GM12878 (cell line): ENCODE measurements around the gene TEX44. TPM values are rescaled to one million over a fixed set of nuclear protein-coding genes. Genes with fewer than 3 reads are reported as not detected.

Source experiments
- ATAC-seq: fragments of 200-7000 bp; cut with Tn5 transposase; 3 replicates; pipeline ENCODE4 v1.9.1; 2020; ENCODE audit warnings: mild to moderate bottlenecking, moderate library complexity
- BruUV-seq: library from RNA; stranded (reverse); fragments of 400-500 nt; replicated peaks from 2 replicates; lab custom pipeline; 2021; lab: Mats Ljungman, UMichigan
- CTCF ChIA-PET: fragments of 300-600 bp; sonication (Branson Sonifier 250); formaldehyde crosslinking; extraction: SDS; loops from one replicate; lab custom pipeline; 2021; ENCODE audit warnings: inconsistent platforms; lab: Yijun Ruan, JAX
- POLR2A ChIA-PET: fragments of 350-600 bp; formaldehyde crosslinking; extraction: SDS; loops from one replicate; lab custom pipeline; 2021; ENCODE audit warnings: inconsistent platforms; lab: Charles Lee
- RAD21 ChIA-PET: fragments of 300-600 bp; sonication (Branson Sonifier 250); formaldehyde crosslinking; loops from one replicate; lab custom pipeline; 2023; ENCODE audit warnings: antibody characterized with exemption; ENCODE audit not compliant: unreplicated experiment; lab: Charles Lee
- SMC1A ChIA-PET: fragments of 300-600 bp; sonication (Branson Sonifier 250); formaldehyde crosslinking; loops from one replicate; lab custom pipeline; 2023; ENCODE audit not compliant: unreplicated experiment, uncharacterized antibody; lab: Charles Lee
- DNase-seq: peaks from one replicate; pipeline ENCODE4 v3.0.0-alpha.2; 2011; ENCODE audit warnings: low read depth, low spot score
- FAIRE-seq: peaks from 3 replicates; lab custom pipeline; 2011; peaks lifted over from hg19 to GRCh38; lab: Jason Lieb, UNC
- H2AFZ ChIP-seq: 2 replicates; pipeline ENCODE4 v1.6.0; 2011; ENCODE audit warnings: low read depth, low read length, control low read depth; ENCODE audit not compliant: control insufficient read depth
- H3K27ac ChIP-seq: 2 replicates; pipeline ENCODE4 v1.5.1; 2011; ENCODE audit warnings: control low read depth; ENCODE audit not compliant: control insufficient read depth, insufficient read depth
- H3K27me3 ChIP-seq, 2 experiments: replicated peaks in 1 of 2; 2 replicates each; pipeline versions ENCODE4 v1.6.0 to v1.6.1; 2011; ENCODE audit warnings: low read length in 1 of 2; ENCODE audit not compliant: control insufficient read depth in 2 of 2, insufficient read depth in 2 of 2
- H3K36me3 ChIP-seq, 2 experiments: 2 replicates each; pipeline ENCODE4 v1.5.1; 2011; ENCODE audit warnings: low read length in 1 of 2; ENCODE audit not compliant: control insufficient read depth in 2 of 2, insufficient read depth in 2 of 2
- H3K4me1 ChIP-seq: 2 replicates; pipeline ENCODE4 v1.6.1; 2011; ENCODE audit warnings: mild to moderate bottlenecking, low read length, moderate library complexity, mixed read lengths; ENCODE audit not compliant: control insufficient read depth, insufficient read depth
- H3K4me2 ChIP-seq: 2 replicates; pipeline ENCODE4 v1.6.0; 2011; ENCODE audit warnings: control low read depth; ENCODE audit not compliant: control insufficient read depth, insufficient read depth
- H3K4me3 ChIP-seq: fragments of 200-600 bp; sonication (generic); 2 replicates; pipeline ENCODE4 v1.5.1; 2016
- H3K79me2 ChIP-seq: 2 replicates; pipeline ENCODE4 v1.6.0; 2011; ENCODE audit warnings: low read length; ENCODE audit not compliant: control insufficient read depth, insufficient read depth
- H3K9ac ChIP-seq: 2 replicates; pipeline ENCODE4 v1.8.0; 2011; ENCODE audit warnings: low read length, control low read depth, mixed read lengths; ENCODE audit not compliant: control insufficient read depth, insufficient read depth
- H3K9me3 ChIP-seq: replicated peaks from 3 replicates; pipeline ENCODE4 v1.5.1; 2011; ENCODE audit warnings: mild to moderate bottlenecking, low read length; ENCODE audit not compliant: control insufficient read depth, insufficient read depth
- H4K20me1 ChIP-seq: 2 replicates; pipeline ENCODE4 v1.6.0; 2011; ENCODE audit not compliant: control insufficient read depth, insufficient read depth
- CEBPB ChIP-seq, 2 experiments: fragments of 150-350 bp in 1 of 2; IDR thresholded peaks; 2 replicates each; pipeline ENCODE4 v1.6.1; 2012 to 2014; ENCODE audit warnings: low read depth in 2 of 2, low read length in 2 of 2, borderline replicate concordance in 1 of 2, inconsistent platforms in 1 of 2
- FOS ChIP-seq: IDR thresholded peaks from 3 replicates; pipeline ENCODE4 v1.6.1; 2011; ENCODE audit warnings: borderline replicate concordance; ENCODE audit not compliant: insufficient read length; ENCODE audit errors: extremely low read depth
- FOXK2 ChIP-seq: fragments of 450-650 bp; IDR thresholded peaks from 2 replicates; pipeline ENCODE4 v1.6.1; 2017; ENCODE audit warnings: mild to moderate bottlenecking, moderate library complexity
- GABPA ChIP-seq: IDR thresholded peaks from 2 replicates; pipeline ENCODE4 v1.6.1; 2014; ENCODE audit warnings: antibody characterized with exemption, low read depth, mild to moderate bottlenecking, inconsistent platforms
- GATAD2B ChIP-seq: fragments of 450-650 bp; conservative IDR thresholded peaks from 2 replicates; pipeline ENCODE4 v1.6.1; 2017; ENCODE audit warnings: low read depth, mild to moderate bottlenecking, moderate library complexity
- MEF2B ChIP-seq: fragments of 450-650 bp; IDR thresholded peaks from 2 replicates; pipeline ENCODE4 v1.6.1; 2018; ENCODE audit warnings: mild to moderate bottlenecking, moderate library complexity; ENCODE audit not compliant: partially characterized antibody, poor library complexity, severe bottlenecking
- POLR2AphosphoS5 ChIP-seq: IDR thresholded peaks from 2 replicates; pipeline ENCODE4 v1.6.1; 2011; ENCODE audit warnings: mild to moderate bottlenecking, low read length, inconsistent platforms
- RELA ChIP-seq: fragments of 450-650 bp; IDR thresholded peaks from 2 replicates; pipeline ENCODE4 v1.8.0; 2014; ENCODE audit warnings: borderline replicate concordance; ENCODE audit not compliant: partially characterized antibody
- SIN3A ChIP-seq: IDR thresholded peaks from 2 replicates; pipeline ENCODE4 v1.6.1; 2012; ENCODE audit warnings: low read depth, low read length, improper control_type of control experiment
- SMAD1 ChIP-seq: fragments of 450-650 bp; IDR thresholded peaks from 2 replicates; pipeline ENCODE4 v1.6.1; 2018; ENCODE audit warnings: mild to moderate bottlenecking, low read depth; ENCODE audit not compliant: partially characterized antibody
- SPI1 ChIP-seq: IDR thresholded peaks from 2 replicates; pipeline ENCODE4 v1.6.1; 2011; ENCODE audit warnings: low read depth, mild to moderate bottlenecking, low read length, moderate library complexity, borderline replicate concordance; ENCODE audit not compliant: insufficient read depth
- SRF ChIP-seq, 2 experiments: IDR thresholded peaks; 2 replicates each; pipeline ENCODE4 v1.6.1; 2011; ENCODE audit warnings: low read depth in 2 of 2, low read length in 2 of 2, mild to moderate bottlenecking in 1 of 2, moderate library complexity in 1 of 2
- WGBS: methylation state at CpG from one replicate; pipeline ENCODE4 v1.1.6; 2016; ENCODE audit warnings: low lambda C conversion rate; ENCODE audit not compliant: insufficient replicate concordance, insufficient coverage; ENCODE audit errors: missing lambda C conversion rate; 5-methylcytosine and 5-hydroxymethylcytosine counted together
- in situ Hi-C: fragments of 300-500 bp; cut with MboI; formaldehyde crosslinking; loops from 9 replicates; pipeline ENCODE4 v1.14.3; 2018; ENCODE audit warnings: mixed read lengths
- intact Hi-C: fragments of 100-400 bp; cut with micrococcal nuclease; formaldehyde crosslinking; loops from one replicate; pipeline ENCODE4 v1.14.2; 2022; ENCODE audit not compliant: unreplicated experiment
- polyA plus RNA-seq, 11 experiments: library from polyadenylated mRNA; depleted of rRNA in 4 of 11; unstranded in 6 of 11; stranded (reverse) in 5 of 11; fragments of >200 nt; fragmentation: Nextera tagmentation in 4 of 11; fragmentation: Illumina TruSeq in 1 of 11; extraction: Ambion mirVana in 4 of 11; extraction: Trizol in 1 of 11; gene quantifications; 1 replicate in 1 of 11; 2 replicates in 10 of 11; pipeline versions ENCODE4 v1.2.1 to v1.2.3, GENCODE V29; 2011 to 2016; ENCODE audit warnings: inconsistent platforms in 2 of 11, missing spikeins in 2 of 11, low read depth in 1 of 11
- total RNA-seq, 4 experiments: library from RNA; depleted of rRNA in 3 of 4; stranded (reverse); fragments of >200 nt in 3 of 4; fragmentation: Illumina TruSeq in 1 of 4; extraction: Trizol in 1 of 4; gene quantifications; 2 replicates each; pipeline versions ENCODE4 v1.2.1 to v1.2.3, GENCODE V29; 2013 to 2021
- TF ChIP-seq, protein P1 (sequence below): fragments of 450-650 bp; formaldehyde crosslinking; IDR thresholded peaks from 2 replicates; pipeline ENCODE4 v1.4.0; 2022; ENCODE audit warnings: mild to moderate bottlenecking, moderate library complexity
- TF ChIP-seq, protein P2 (sequence below): fragments of 450-650 bp; IDR thresholded peaks from 2 replicates; pipeline ENCODE4 v1.6.1; 2018; ENCODE audit warnings: mild to moderate bottlenecking, low read depth, moderate library complexity; ENCODE audit not compliant: partially characterized antibody

TEX44 gene
- total and polyA plus RNA-seq, 10 of the 15 experiments (the other 5 are each of a cell fraction or from before 2014, with no cell fraction given): not detected

DNA sequence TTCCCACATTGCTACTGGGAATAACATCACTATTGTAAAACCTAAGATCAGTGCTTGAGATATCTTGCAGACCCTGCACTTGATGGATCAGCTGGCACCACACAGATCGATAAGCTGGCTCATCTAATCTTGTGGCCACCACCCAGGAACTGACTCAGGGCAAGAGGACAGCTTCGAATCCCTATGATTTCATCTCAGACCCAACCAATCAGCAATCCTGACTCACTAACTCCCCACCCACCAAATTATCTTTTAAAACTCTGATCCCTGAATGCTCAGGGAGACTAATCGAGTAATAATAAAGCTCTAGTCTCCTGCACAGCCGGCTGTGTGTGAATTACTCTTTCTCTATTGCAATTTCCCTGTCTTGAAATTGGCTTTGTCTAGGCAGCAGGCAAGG is 11.3 kb upstream of the TEX44 start:
- ChIA-PET SMC1A (interaction anchor here (1.1 kb wide), 1 partner anchor 18 kb away, joined by 4 read pairs; no protein-coding TSS in a partner anchor), POLR2A (no interaction called here), CTCF (interaction anchor here (0.8 to 2.2 kb wide), 3 partner anchors 16 to 64 kb away, joined by 3 to 5 read pairs (median 3); no protein-coding TSS in a partner anchor), RAD21 (no interaction called here)
- intact Hi-C loops (no loop called here), in situ Hi-C loops (no loop called here)
- H3K79me2 ChIP-seq: no peaks in the 10 kb centered on the region
- H3K4me3 ChIP-seq: no peak overlapping the region
- no peak overlapping the region for H3K27ac ChIP-seq
- no peaks in the 10 kb centered on the region for H4K20me1 ChIP-seq
- FAIRE-seq (no peak), DNase-seq (no peak), ATAC-seq (no peak)
- no peaks in the 10 kb centered on the region for H3K36me3 ChIP-seq
- H3K4me2 ChIP-seq: no peak overlapping the region
- no peak overlapping the region for H2AFZ ChIP-seq
- no TSS peak for BruUV-seq
- no peaks in the 10 kb centered on the region for H3K27me3 ChIP-seq
- H3K9me3 ChIP-seq: no peaks in the 10 kb centered on the region
- no peak overlapping the region for H3K9ac ChIP-seq
- no peaks in the 10 kb centered on the region for H3K4me1 ChIP-seq
- 38% methylated on average over 4 of the region's 4 CpGs for WGBS
- TF ChIP-seq, protein P1, sequence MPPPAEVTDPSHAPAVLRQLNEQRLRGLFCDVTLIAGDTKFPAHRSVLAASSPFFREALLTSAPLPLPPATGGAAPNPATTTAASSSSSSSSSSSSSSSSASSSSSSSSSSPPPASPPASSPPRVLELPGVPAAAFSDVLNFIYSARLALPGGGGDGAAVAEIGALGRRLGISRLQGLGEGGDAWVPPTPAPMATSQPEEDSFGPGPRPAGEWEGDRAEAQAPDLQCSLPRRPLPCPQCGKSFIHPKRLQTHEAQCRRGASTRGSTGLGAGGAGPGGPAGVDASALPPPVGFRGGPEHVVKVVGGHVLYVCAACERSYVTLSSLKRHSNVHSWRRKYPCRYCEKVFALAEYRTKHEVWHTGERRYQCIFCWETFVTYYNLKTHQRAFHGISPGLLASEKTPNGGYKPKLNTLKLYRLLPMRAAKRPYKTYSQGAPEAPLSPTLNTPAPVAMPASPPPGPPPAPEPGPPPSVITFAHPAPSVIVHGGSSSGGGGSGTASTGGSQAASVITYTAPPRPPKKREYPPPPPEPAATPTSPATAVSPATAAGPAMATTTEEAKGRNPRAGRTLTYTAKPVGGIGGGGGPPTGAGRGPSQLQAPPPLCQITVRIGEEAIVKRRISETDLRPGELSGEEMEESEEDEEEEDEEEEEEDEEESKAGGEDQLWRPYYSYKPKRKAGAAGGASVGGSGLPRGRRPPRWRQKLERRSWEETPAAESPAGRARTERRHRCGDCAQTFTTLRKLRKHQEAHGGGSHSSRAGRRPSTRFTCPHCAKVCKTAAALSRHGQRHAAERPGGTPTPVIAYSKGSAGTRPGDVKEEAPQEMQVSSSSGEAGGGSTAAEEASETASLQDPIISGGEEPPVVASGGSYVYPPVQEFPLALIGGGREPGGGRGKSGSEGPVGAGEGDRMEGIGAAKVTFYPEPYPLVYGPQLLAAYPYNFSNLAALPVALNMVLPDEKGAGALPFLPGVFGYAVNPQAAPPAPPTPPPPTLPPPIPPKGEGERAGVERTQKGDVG: no peak
- TF ChIP-seq SIN3A (no peak), FOS (no peak), GATAD2B (no peak), GABPA (no peak), FOXK2 (no peak), MEF2B (no peak), SPI1 (no peak), CEBPB (IDR thresholded peaks at IDR 0.05; ENCODE audit: borderline replicate concordance in 1 of 2, low read depth in 2 of 2, low read length in 2 of 2) (no peak), RELA (no peak), SMAD1 (no peak), SRF (IDR thresholded peaks at IDR 0.05; ENCODE audit: low read depth in 2 of 2, low read length in 2 of 2) (no peak), POLR2AphosphoS5 (no peak)
- TF ChIP-seq, protein P2, sequence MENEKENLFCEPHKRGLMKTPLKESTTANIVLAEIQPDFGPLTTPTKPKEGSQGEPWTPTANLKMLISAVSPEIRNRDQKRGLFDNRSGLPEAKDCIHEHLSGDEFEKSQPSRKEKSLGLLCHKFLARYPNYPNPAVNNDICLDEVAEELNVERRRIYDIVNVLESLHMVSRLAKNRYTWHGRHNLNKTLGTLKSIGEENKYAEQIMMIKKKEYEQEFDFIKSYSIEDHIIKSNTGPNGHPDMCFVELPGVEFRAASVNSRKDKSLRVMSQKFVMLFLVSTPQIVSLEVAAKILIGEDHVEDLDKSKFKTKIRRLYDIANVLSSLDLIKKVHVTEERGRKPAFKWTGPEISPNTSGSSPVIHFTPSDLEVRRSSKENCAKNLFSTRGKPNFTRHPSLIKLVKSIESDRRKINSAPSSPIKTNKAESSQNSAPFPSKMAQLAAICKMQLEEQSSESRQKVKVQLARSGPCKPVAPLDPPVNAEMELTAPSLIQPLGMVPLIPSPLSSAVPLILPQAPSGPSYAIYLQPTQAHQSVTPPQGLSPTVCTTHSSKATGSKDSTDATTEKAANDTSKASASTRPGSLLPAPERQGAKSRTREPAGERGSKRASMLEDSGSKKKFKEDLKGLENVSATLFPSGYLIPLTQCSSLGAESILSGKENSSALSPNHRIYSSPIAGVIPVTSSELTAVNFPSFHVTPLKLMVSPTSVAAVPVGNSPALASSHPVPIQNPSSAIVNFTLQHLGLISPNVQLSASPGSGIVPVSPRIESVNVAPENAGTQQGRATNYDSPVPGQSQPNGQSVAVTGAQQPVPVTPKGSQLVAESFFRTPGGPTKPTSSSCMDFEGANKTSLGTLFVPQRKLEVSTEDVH: no peak
